Neuronal stem cell (in vitro differentiated cells): Measurements from ENCODE around the gene ISX.

Experiments used
- DNase-seq: peaks from one replicate; pipeline ENCODE4 v3.0.0-alpha.2; 2013; ENCODE audit warnings: low spot score
- H2AFZ ChIP-seq: one replicate; pipeline ENCODE4 v1.6.1; 2013; ENCODE audit warnings: mild to moderate bottlenecking, low read length, inconsistent platforms
- H2AK5ac ChIP-seq: 2 replicates; pipeline ENCODE4 v1.6.1; 2013; ENCODE audit warnings: low read depth, mild to moderate bottlenecking, inconsistent platforms, low read length, moderate library complexity, mixed read lengths
- H2BK120ac ChIP-seq: 2 replicates; pipeline ENCODE4 v1.6.1; 2013; ENCODE audit warnings: low read depth, mild to moderate bottlenecking, inconsistent platforms, low read length, moderate library complexity, mixed read lengths
- H2BK12ac ChIP-seq: one replicate; pipeline ENCODE4 v1.6.1; 2013; ENCODE audit warnings: low read length, inconsistent platforms
- H2BK15ac ChIP-seq: 2 replicates; pipeline ENCODE4 v1.6.1; 2013; ENCODE audit warnings: mild to moderate bottlenecking, low read length, inconsistent platforms, mixed read lengths
- H2BK5ac ChIP-seq: one replicate; pipeline ENCODE4 v1.6.1; 2013; ENCODE audit warnings: inconsistent platforms, mild to moderate bottlenecking, low read length, moderate library complexity
- H3K14ac ChIP-seq: one replicate; pipeline ENCODE4 v1.6.1; 2013; ENCODE audit warnings: low read length, inconsistent platforms
- H3K18ac ChIP-seq: 2 replicates; pipeline ENCODE4 v1.6.1; 2013; ENCODE audit warnings: low read length, inconsistent platforms
- H3K23ac ChIP-seq: 2 replicates; pipeline ENCODE4 v1.6.1; 2013; ENCODE audit warnings: low read depth, mild to moderate bottlenecking, mixed read lengths, low read length, inconsistent platforms; ENCODE audit not compliant: poor library complexity
- H3K27ac ChIP-seq: replicated peaks from 3 replicates; pipeline ENCODE4 v1.5.1; 2013; ENCODE audit warnings: low read length, inconsistent platforms
- H3K27me3 ChIP-seq, 3 experiments: 2 replicates each; pipeline ENCODE4 v1.6.1; 2013; ENCODE audit warnings: low read length in 3 of 3, mild to moderate bottlenecking in 2 of 3, inconsistent platforms in 1 of 3, low read depth in 1 of 3, mixed read lengths in 1 of 3, moderate library complexity in 1 of 3; ENCODE audit not compliant: control insufficient read depth in 3 of 3, insufficient read depth in 3 of 3
- H3K36me3 ChIP-seq, 2 donors: replicated peaks in 1 of 2; 2 replicates each; pipeline ENCODE4 v1.6.1; 2013; ENCODE audit warnings: low read length in 2 of 2; ENCODE audit not compliant: control insufficient read depth in 2 of 2, insufficient read depth in 2 of 2
- H3K4ac ChIP-seq: 2 replicates; pipeline ENCODE4 v1.6.1; 2013; ENCODE audit warnings: inconsistent platforms, mild to moderate bottlenecking, low read length, moderate library complexity
- H3K4me1 ChIP-seq, 2 donors: 1 replicate in 1 of 2; 2 replicates in 1 of 2; pipeline ENCODE4 v1.6.1; 2013; ENCODE audit warnings: low read length in 2 of 2, low read depth in 1 of 2; ENCODE audit not compliant: control insufficient read depth in 2 of 2, insufficient read depth in 1 of 2
- H3K4me2 ChIP-seq: one replicate; pipeline ENCODE4 v1.6.1; 2013; ENCODE audit warnings: mild to moderate bottlenecking, low read length, inconsistent platforms; ENCODE audit not compliant: insufficient read depth, poor library complexity, severe bottlenecking
- H3K4me3 ChIP-seq, 2 donors: 2 replicates each; pipeline ENCODE4 v1.5.1; 2013; ENCODE audit warnings: low read length in 2 of 2, mild to moderate bottlenecking in 2 of 2, inconsistent platforms in 1 of 2, moderate library complexity in 1 of 2
- H3K79me1 ChIP-seq: one replicate; pipeline ENCODE4 v1.6.1; 2013; ENCODE audit warnings: low read depth, mild to moderate bottlenecking, inconsistent platforms, low read length, moderate library complexity
- H3K9ac ChIP-seq: one replicate; pipeline ENCODE4 v1.6.1; 2013; ENCODE audit warnings: mild to moderate bottlenecking, low read depth, low read length, inconsistent platforms; ENCODE audit not compliant: poor library complexity
- H3K9me3 ChIP-seq, 2 donors: replicated peaks in 1 of 2; 2 replicates each; pipeline versions ENCODE3 to v1.6.1; 2013; ENCODE audit warnings: low read length in 2 of 2, mild to moderate bottlenecking in 2 of 2, inconsistent platforms in 1 of 2, low read depth in 1 of 2, mixed read lengths in 1 of 2, moderate library complexity in 1 of 2; ENCODE audit not compliant: control insufficient read depth in 2 of 2, insufficient read depth in 1 of 2
- H4K8ac ChIP-seq: one replicate; pipeline ENCODE4 v1.6.1; 2013; ENCODE audit warnings: low read depth, mild to moderate bottlenecking, inconsistent platforms, low read length, moderate library complexity
- H4K91ac ChIP-seq: one replicate; pipeline ENCODE4 v1.6.1; 2013; ENCODE audit warnings: low read length, low read depth, mild to moderate bottlenecking, inconsistent platforms; ENCODE audit not compliant: poor library complexity
- WGBS, 2 donors: extraction: QIAGEN DNeasy Blood & Tissue Kit; methylation state at CpG; one replicate each; pipeline ENCODE4 v1.1.7; 2013; ENCODE audit warnings: missing lambda C conversion rate in 2 of 2, mixed read lengths in 1 of 2; ENCODE audit not compliant: insufficient read length in 2 of 2, insufficient replicate concordance in 1 of 2; ENCODE audit errors: extremely low coverage in 2 of 2; 5-methylcytosine and 5-hydroxymethylcytosine counted together

ISX gene

GRCh38 chr22:35109616-35110015 is 43.7 kb downstream of the ISX start:
- no peaks in the 10 kb centered on the region for H3K4me1 ChIP-seq
- no CpG with 5 or more reads among the region's 4 CpGs for WGBS, 2 donors
- no peak overlapping the region for H3K4ac ChIP-seq
- H3K27me3 ChIP-seq = peaks cover 0 to 3% (median 0%) of the 10 kb centered on the region in 3 experiments
- H3K18ac ChIP-seq = no peak overlapping the region
- H3K4me3 ChIP-seq = no peak overlapping the region
- no peak overlapping the region for H3K14ac ChIP-seq
- no peak overlapping the region for H4K91ac ChIP-seq
- H3K23ac ChIP-seq = no peak overlapping the region
- no peak overlapping the region for H2BK120ac ChIP-seq
- H2BK15ac ChIP-seq = no peak overlapping the region
- no peak overlapping the region for H3K4me2 ChIP-seq
- H2BK12ac ChIP-seq = no peak overlapping the region
- H3K9me3 ChIP-seq = peaks cover 0 to 3% of the 10 kb centered on the region in 2 donors
- H2AFZ ChIP-seq = no peak overlapping the region
- H2AK5ac ChIP-seq = no peak overlapping the region
- no peak overlapping the region for H4K8ac ChIP-seq
- no peak overlapping the region for H3K9ac ChIP-seq
- DNase-seq = no peak
- H3K36me3 ChIP-seq = no peaks in the 10 kb centered on the region
- no peaks in the 10 kb centered on the region for H3K79me1 ChIP-seq
- H3K27ac ChIP-seq = no peak overlapping the region
- H2BK5ac ChIP-seq = no peak overlapping the region

GRCh38 chr22:35111244-35111643 is 45.3 kb downstream of the ISX start:
- H2BK15ac ChIP-seq = no peak overlapping the region
- H3K4me3 ChIP-seq = no peak overlapping the region
- no CpG with 5 or more reads among the region's 3 CpGs for WGBS, 2 donors
- no peak overlapping the region for H2BK5ac ChIP-seq
- H3K23ac ChIP-seq = no peak overlapping the region
- no peak overlapping the region for H4K91ac ChIP-seq
- H3K36me3 ChIP-seq = no peaks in the 10 kb centered on the region
- H3K9me3 ChIP-seq = peaks cover 0 to 3% of the 10 kb centered on the region in 2 donors
- no peak overlapping the region for H3K4me2 ChIP-seq
- no peaks in the 10 kb centered on the region for H3K79me1 ChIP-seq
- no peak overlapping the region for H3K14ac ChIP-seq
- no peak overlapping the region for H3K18ac ChIP-seq
- no peak overlapping the region for H2BK120ac ChIP-seq
- H2AK5ac ChIP-seq = no peak overlapping the region
- H3K27ac ChIP-seq = no peak overlapping the region
- H3K4ac ChIP-seq = no peak overlapping the region
- no peak overlapping the region for H2BK12ac ChIP-seq
- no peaks in the 10 kb centered on the region for H3K4me1 ChIP-seq
- no peak for DNase-seq
- H2AFZ ChIP-seq = no peak overlapping the region
- H3K27me3 ChIP-seq = peaks cover 0 to 3% (median 0%) of the 10 kb centered on the region in 3 experiments
- H4K8ac ChIP-seq = no peak overlapping the region
- H3K9ac ChIP-seq = no peak overlapping the region

- no peak overlapping the region for H4K91ac ChIP-seq
- H3K27me3 ChIP-seq = peaks cover 0 to 2% (median 0%) of the 10 kb centered on the region in 3 experiments
- no peak overlapping the region for H2BK12ac ChIP-seq
- H3K4me1 ChIP-seq = no peaks in the 10 kb centered on the region
- no peak overlapping the region for H3K14ac ChIP-seq
- no peaks in the 10 kb centered on the region for H3K79me1 ChIP-seq
- H2BK5ac ChIP-seq = no peak overlapping the region
- H4K8ac ChIP-seq = no peak overlapping the region
- no peak overlapping the region for H3K4me2 ChIP-seq
- no peak overlapping the region for H2AFZ ChIP-seq
- no peak overlapping the region for H3K27ac ChIP-seq
- DNase-seq = no peak
- no peak overlapping the region for H2BK15ac ChIP-seq
- no peaks in the 10 kb centered on the region for H3K36me3 ChIP-seq
- no peak overlapping the region for H3K23ac ChIP-seq
- no peak overlapping the region for H2AK5ac ChIP-seq
- H3K9ac ChIP-seq = no peak overlapping the region
- no peak overlapping the region for H3K18ac ChIP-seq
- no peak overlapping the region for H2BK120ac ChIP-seq
- no CpG with 5 or more reads among the region's 10 CpGs for WGBS, 2 donors
- no peak overlapping the region for H3K4ac ChIP-seq
- H3K9me3 ChIP-seq = peaks cover 0 to 1% of the 10 kb centered on the region in 2 donors
- H3K4me3 ChIP-seq = no peak overlapping the region
Measured at GRCh38 chr22:35113341-35113740, 47.4 kb downstream of the ISX start.

GRCh38 chr22:35114131-35114980 is 48.4 kb downstream of the ISX start:
- no peak overlapping the region for H3K27ac ChIP-seq
- H3K4me1 ChIP-seq = no peaks in the 10 kb centered on the region
- H2BK120ac ChIP-seq = no peak overlapping the region
- H3K18ac ChIP-seq = no peak overlapping the region
- WGBS, 2 donors = no CpG with 5 or more reads among the region's 14 CpGs
- no peaks in the 10 kb centered on the region for H3K9me3 ChIP-seq
- no peaks in the 10 kb centered on the region for H3K27me3 ChIP-seq
- H3K4ac ChIP-seq = no peak overlapping the region
- H3K9ac ChIP-seq = no peak overlapping the region
- no peaks in the 10 kb centered on the region for H3K36me3 ChIP-seq
- no peak overlapping the region for H4K91ac ChIP-seq
- H2BK15ac ChIP-seq = no peak overlapping the region
- H3K4me2 ChIP-seq = no peak overlapping the region
- no peaks in the 10 kb centered on the region for H3K79me1 ChIP-seq
- no peak overlapping the region for H2AFZ ChIP-seq
- no peak overlapping the region for H3K23ac ChIP-seq
- H3K4me3 ChIP-seq = no peak overlapping the region
- H2AK5ac ChIP-seq = no peak overlapping the region
- H2BK5ac ChIP-seq = no peak overlapping the region
- no peak overlapping the region for H4K8ac ChIP-seq
- no peak overlapping the region for H3K14ac ChIP-seq
- H2BK12ac ChIP-seq = no peak overlapping the region
- DNase-seq = no peak
